ENCODE measurements around the gene ELAVL1.

The ELAVL1 gene

DNA sequence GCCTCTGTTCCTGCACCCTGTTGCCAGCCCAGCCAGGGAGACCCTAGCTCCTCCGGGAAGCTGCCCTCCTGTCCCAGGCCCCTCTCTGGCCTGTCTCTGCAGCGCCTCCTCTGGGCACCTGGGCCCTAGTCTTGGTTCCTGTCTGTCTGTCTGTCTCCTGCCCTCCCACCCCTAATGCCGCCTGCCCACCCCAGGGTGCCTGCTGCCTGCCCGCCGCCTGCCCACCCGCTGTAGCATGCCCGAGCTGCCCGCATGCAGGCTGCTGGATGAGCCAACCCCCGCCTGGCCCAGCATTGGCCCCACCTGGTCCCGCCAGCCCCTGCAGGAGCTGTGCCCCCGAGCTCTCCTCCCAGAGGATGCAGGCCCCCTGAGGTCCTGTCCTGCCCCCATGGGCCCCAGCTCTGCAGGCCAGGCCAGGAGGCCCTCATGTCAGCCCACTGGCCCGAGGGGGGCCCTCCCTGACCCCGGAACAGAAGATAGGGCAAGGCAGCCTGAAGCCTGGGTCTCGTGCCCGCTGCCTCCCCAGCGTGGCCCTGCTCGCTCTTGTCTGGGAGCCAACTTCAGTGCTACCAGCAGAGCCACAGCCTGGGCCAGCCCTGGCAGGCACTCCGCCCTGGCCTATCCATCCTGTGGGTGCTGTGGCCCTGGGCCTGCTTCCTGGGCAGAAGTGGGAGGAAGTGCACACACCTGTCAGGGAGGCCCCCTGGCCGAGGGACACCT, 96.5 kb downstream of the ELAVL1 start:
- no peak for DNase-seq

Measured in NCI-H1694 (cell line).